Prostate gland (tissue), 2 donors: Measurements from ENCODE around the gene KIF16B.

Experiments
- CTCF ChIP-seq, 4 experiments: fragments of 200-600 bp in 2 of 4; fragments of 450-650 bp in 2 of 4; sonication (generic) in 2 of 4; IDR thresholded peaks; 1 replicate in 3 of 4; 2 replicates in 1 of 4; pipeline ENCODE4 v1.5.1; 2016 to 2019; ENCODE audit warnings: antibody characterized with exemption in 4 of 4, mild to moderate bottlenecking in 2 of 4, moderate library complexity in 2 of 4
- POLR2A ChIP-seq: fragments of 450-650 bp; IDR thresholded peaks from one replicate; pipeline ENCODE4 v1.6.1; 2016; ENCODE audit warnings: antibody characterized with exemption, mild to moderate bottlenecking
- POLR2AphosphoS5 ChIP-seq: sonication (generic); formaldehyde crosslinking; IDR thresholded peaks from one replicate; pipeline ENCODE4 v1.6.1; 2017; ENCODE audit warnings: antibody characterized with exemption

GRCh38 chr20:16617056-16617455 is 43.8 kb upstream of the KIF16B start:
- TF ChIP-seq CTCF (IDR thresholded peaks at IDR 0.05), result no peak
- TF ChIP-seq POLR2A, result no peak
- TF ChIP-seq POLR2AphosphoS5, result no peak
